A549 (cell line): ENCODE measurements around the gene BORCS6. TPM values are rescaled to one million over a fixed set of nuclear protein-coding genes. Genes with fewer than 3 reads are reported as not detected.

Source experiments
- ATAC-seq, 2 experiments: fragments of 200-7000 bp in 1 of 2; fragments of >200 bp in 1 of 2; cut with Nextera tagmentation in 1 of 2; cut with Tn5 transposase in 1 of 2; 3 replicates each; pipeline versions ENCODE4 v1.8.0 to v1.9.1; 2018 to 2020; ENCODE audit warnings: mild to moderate bottlenecking in 1 of 2, moderate library complexity in 1 of 2
- CTCF ChIA-PET: fragments of 300-600 bp; sonication (Branson Sonifier 250); formaldehyde crosslinking; extraction: SDS; loops from one replicate; lab custom pipeline; 2021; ENCODE audit warnings: antibody characterized with exemption, inconsistent platforms; lab: Yijun Ruan, JAX
- POLR2A ChIA-PET: fragments of 350-600 bp; formaldehyde crosslinking; extraction: SDS; loops from one replicate; lab custom pipeline; 2021; ENCODE audit warnings: antibody characterized with exemption, inconsistent platforms; lab: Yijun Ruan, JAX
- DNase-seq, 2 experiments: peaks; one replicate each; pipeline versions ENCODE4 v3.0.0 to v3.0.0-alpha.2; 2011 to 2016; ENCODE audit warnings: low read depth in 1 of 2, low spot score in 1 of 2
- FAIRE-seq: peaks from 2 replicates; lab custom pipeline; 2011; peaks lifted over from hg19 to GRCh38; lab: Jason Lieb, UNC
- H3K27ac ChIP-seq, 2 experiments: fragments of >200 bp; sonication (Bioruptor Twin); formaldehyde crosslinking; 3 replicates each; pipeline ENCODE4 v1.5.1; 2016 to 2017
- H3K4me1 ChIP-seq: fragments of >200 bp; sonication (Bioruptor Twin); formaldehyde crosslinking; 3 replicates; pipeline ENCODE4 v1.6.1; 2016
- H3K4me2 ChIP-seq: fragments of >200 bp; sonication (Bioruptor Twin); formaldehyde crosslinking; 3 replicates; pipeline ENCODE4 v1.6.1; 2016
- H3K4me3 ChIP-seq: fragments of >200 bp; sonication (Bioruptor Twin); formaldehyde crosslinking; 3 replicates; pipeline ENCODE4 v1.5.1; 2016
- H3K9me3 ChIP-seq: fragments of >200 bp; sonication (Bioruptor Twin); formaldehyde crosslinking; 3 replicates; pipeline ENCODE4 v1.6.1; 2016
- CEBPB ChIP-seq, 2 experiments: fragments of >200 bp in 1 of 2; sonication (Bioruptor Twin) in 1 of 2; formaldehyde crosslinking in 1 of 2; IDR thresholded peaks; 2 replicates each; pipeline ENCODE4 v1.6.1; 2012 to 2016
- CHD2 ChIP-seq: fragments of 150-350 bp; IDR thresholded peaks from 2 replicates; pipeline ENCODE4 v1.6.1; 2014; ENCODE audit warnings: low read length; ENCODE audit not compliant: partially characterized antibody
- CHD4 ChIP-seq: fragments of 200-600 bp; sonication (generic); IDR thresholded peaks from 2 replicates; pipeline ENCODE4 v1.6.1; 2016; ENCODE audit warnings: antibody characterized with exemption, mild to moderate bottlenecking, borderline replicate concordance
- EP300 ChIP-seq, 2 experiments: fragments of >200 bp; sonication (Bioruptor Twin); formaldehyde crosslinking; IDR thresholded peaks; 2 replicates in 1 of 2; 3 replicates in 1 of 2; pipeline ENCODE4 v1.6.1; 2016 to 2017
- ESRRA ChIP-seq: fragments of 150-350 bp; IDR thresholded peaks from 2 replicates; pipeline ENCODE4 v1.6.1; 2014; ENCODE audit warnings: mild to moderate bottlenecking, low read length, borderline replicate concordance
- FOSL2 ChIP-seq, 2 experiments: fragments of 450-650 bp in 1 of 2; fragments of >200 bp in 1 of 2; sonication (Bioruptor Twin) in 1 of 2; formaldehyde crosslinking; IDR thresholded peaks; 2 replicates each; pipeline versions ENCODE4 v1.5.0 to v1.6.1; 2016 to 2020; ENCODE audit warnings: mild to moderate bottlenecking in 1 of 2, moderate library complexity in 1 of 2
- JUN ChIP-seq, 2 experiments: fragments of >200 bp; sonication (Bioruptor Twin); formaldehyde crosslinking; IDR thresholded peaks; 2 replicates in 1 of 2; 3 replicates in 1 of 2; pipeline ENCODE4 v1.6.1; 2016 to 2017
- MAFK ChIP-seq: fragments of 450-650 bp; IDR thresholded peaks from 2 replicates; pipeline ENCODE4 v1.6.1; 2014; ENCODE audit not compliant: partially characterized antibody
- MAZ ChIP-seq: fragments of 150-350 bp; IDR thresholded peaks from 2 replicates; pipeline ENCODE4 v1.6.1; 2014; ENCODE audit warnings: antibody characterized with exemption, low read depth, low read length, borderline replicate concordance
- RAD21 ChIP-seq, 2 experiments: fragments of >200 bp in 1 of 2; sonication (Bioruptor Twin) in 1 of 2; formaldehyde crosslinking in 1 of 2; IDR thresholded peaks in 1 of 2; conservative IDR thresholded peaks in 1 of 2; 2 replicates in 1 of 2; 3 replicates in 1 of 2; pipeline ENCODE4 v1.6.1; 2012 to 2018; ENCODE audit warnings: inconsistent platforms in 1 of 2
- RARB ChIP-seq: fragments of 250-450 bp; sonication (Bioruptor Pico); IDR thresholded peaks from 2 replicates; pipeline ENCODE4 v1.8.0; 2021; ENCODE audit warnings: mild to moderate bottlenecking, moderate library complexity
- RCOR1 ChIP-seq: fragments of 150-350 bp; IDR thresholded peaks from 2 replicates; pipeline ENCODE4 v1.6.1; 2014; ENCODE audit warnings: antibody characterized with exemption, low read length, low read depth
- REST ChIP-seq: fragments of 200-600 bp; sonication (generic); IDR thresholded peaks from 2 replicates; pipeline ENCODE4 v1.6.1; 2016; ENCODE audit warnings: antibody characterized with exemption, mild to moderate bottlenecking, moderate library complexity
- RFX5 ChIP-seq: fragments of 450-650 bp; IDR thresholded peaks from 2 replicates; pipeline ENCODE4 v1.7.1; 2014; ENCODE audit warnings: antibody characterized with exemption, mild to moderate bottlenecking, moderate library complexity
- SMC3 ChIP-seq: fragments of >200 bp; sonication (Bioruptor Twin); formaldehyde crosslinking; IDR thresholded peaks from 3 replicates; pipeline ENCODE4 v1.6.1; 2018; ENCODE audit warnings: inconsistent platforms
- SREBF2 ChIP-seq: fragments of 450-650 bp; IDR thresholded peaks from 2 replicates; pipeline ENCODE4 v1.6.1; 2014; ENCODE audit warnings: mild to moderate bottlenecking, moderate library complexity
- TP53 ChIP-seq: fragments of 250-450 bp; sonication (Bioruptor Pico); IDR thresholded peaks from 2 replicates; pipeline ENCODE4 v1.5.0; 2021; ENCODE audit warnings: mild to moderate bottlenecking, moderate library complexity
- WGBS: methylation state at CpG from one replicate; pipeline ENCODE4 v1.1.6; 2017; ENCODE audit errors: missing lambda C conversion rate; 5-methylcytosine and 5-hydroxymethylcytosine counted together
- polyA plus RNA-seq, 4 experiments: library from polyadenylated mRNA; depleted of rRNA in 3 of 4; stranded (reverse); fragments of >200 nt; fragmentation: RNase III in 1 of 4; extraction: RNeasy Plus Mini Kit Qiagen cat#74134 plus additional on column Dnase treatment in 1 of 4; gene quantifications; 2 replicates in 3 of 4; 3 replicates in 1 of 4; pipeline ENCODE4 v1.2.3, GENCODE V29; 2011 to 2017
- TF ChIP-seq, protein P1 (sequence below): IDR thresholded peaks from 2 replicates; pipeline ENCODE4 v1.6.1; 2012
- TF ChIP-seq, protein P2 (sequence below): fragments of 250-450 bp; sonication (Bioruptor Pico); IDR thresholded peaks from 2 replicates; pipeline ENCODE4 v1.5.0; 2021; ENCODE audit warnings: mild to moderate bottlenecking, moderate library complexity, borderline replicate concordance
- TF ChIP-seq, protein P3 (sequence below): IDR thresholded peaks from 2 replicates; pipeline ENCODE4 v1.6.1; 2012
- TF ChIP-seq, protein P4 (sequence below): fragments of 250-450 bp; sonication (Bioruptor Pico); IDR thresholded peaks from 2 replicates; pipeline ENCODE4 v1.5.0; 2020; ENCODE audit warnings: low read depth, mild to moderate bottlenecking, moderate library complexity
- TF ChIP-seq, protein P5 (sequence below): fragments of >200 bp; sonication (Bioruptor Twin); formaldehyde crosslinking; IDR thresholded peaks from 3 replicates; pipeline ENCODE4 v1.5.1; 2016
- TF ChIP-seq, protein P6 (sequence below): fragments of 450-650 bp; IDR thresholded peaks from 2 replicates; pipeline ENCODE4 v1.6.1; 2014; ENCODE audit warnings: antibody characterized with exemption

BORCS6 gene
- polyA plus RNA-seq, 2 of the 4 experiments (the other 2 are of a cell fraction), result 3.0 to 6.6 TPM

DNA sequence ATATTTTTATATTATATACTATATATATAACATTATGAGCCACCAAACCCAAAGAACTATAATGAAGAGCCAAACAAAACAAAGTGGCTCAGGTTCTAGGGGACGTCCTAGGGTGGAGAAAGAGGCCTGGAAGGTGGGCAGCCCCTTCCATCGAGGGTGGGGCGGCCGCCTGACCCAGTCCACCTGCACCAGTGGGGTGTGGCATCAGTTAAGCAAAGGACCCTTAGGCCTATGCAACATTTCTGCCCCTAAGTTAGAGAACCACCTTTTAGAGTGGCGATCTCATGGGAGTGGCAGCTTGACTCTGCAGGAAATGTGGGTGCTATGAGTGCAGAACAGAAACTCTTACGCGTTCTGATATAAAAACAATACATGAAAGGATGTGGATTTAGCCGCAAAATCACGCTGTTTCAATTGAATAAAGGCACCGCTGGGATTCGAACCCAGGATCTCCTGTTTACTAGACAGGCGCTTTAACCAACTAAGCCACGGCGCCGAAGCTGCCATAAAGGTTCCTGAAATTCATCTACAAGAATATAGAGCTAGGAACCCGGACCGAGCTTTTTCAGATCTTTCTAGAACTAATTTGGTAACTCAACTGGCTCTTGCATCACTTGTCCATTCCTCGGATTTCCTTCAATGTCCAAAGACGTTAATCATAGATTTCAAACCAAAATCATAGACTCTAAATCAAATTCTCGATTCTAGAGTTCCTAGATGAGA is 36.0 kb upstream of the BORCS6 start:
- ChIA-PET CTCF (interaction anchor here (0.6 to 12.0 kb wide), 6 partner anchors 10 to 106 kb away, joined by 3 to 160 read pairs (median 4); partner anchors contain the start of genes CTC1 and PFAS), POLR2A (interaction anchor here (1.0 to 7.9 kb wide), 8 partner anchors 15 to 210 kb away, joined by 3 to 159 read pairs (median 6); partner anchors contain the start of genes AURKB, BORCS6, CTC1 and NDEL1)
- peak; percentile 67 for FAIRE-seq
- H3K4me2 ChIP-seq, result peak overlapping the region; percentile 79
- H3K4me1 ChIP-seq, result peaks cover 22% of the 10 kb centered on the region
- H3K27ac ChIP-seq, result peak overlapping the region; percentile 82 to 84
- ATAC-seq, result peak; percentile 2 to 5; a peak in 4 of 6 replicates
- TF ChIP-seq JUN (IDR thresholded peaks at IDR 0.05) (peak in 1 of 2 experiments; percentile 4; a peak in 2 of 5 replicates), SMC3 (0 out of 3 replicates have a peak, but pooled peaks have one; percentile 30), RAD21 (conservative IDR thresholded peaks at IDR 0.05 in 1 of 2, IDR thresholded peaks at IDR 0.05 in 1 of 2) (no peak), REST (peak; percentile 36), FOSL2 (IDR thresholded peaks at IDR 0.05) (no peak; the same call in 1 of the 2 replicates), FOSL2 (CRISPR knock-in tag; IDR thresholded peaks at IDR 0.05) (peak; percentile 29; the same call in 1 of the 2 replicates), EP300 (IDR thresholded peaks at IDR 0.05) (0 out of 5 replicates have a peak, but pooled peaks of 1 of the 2 experiments have one; percentile 9), CEBPB (IDR thresholded peaks at IDR 0.05) (peak; percentile 47 to 80; a peak in 2 of 4 replicates), SREBF2 (peak; percentile 89), ESRRA (peak; percentile 55; the same call in 1 of the 2 replicates), CHD2 (no peak), RFX5 (0 out of 2 replicates have a peak, but pooled peaks have one; percentile 34), MAZ (no peak), TP53 (CRISPR knock-in tag) (no peak), RCOR1 (peak; percentile 5; the same call in 1 of the 2 replicates), RARB (CRISPR knock-in tag) (no peak), MAFK (no peak), CHD4 (peak; percentile 53; the same call in 1 of the 2 replicates)
- TF ChIP-seq, protein P1, sequence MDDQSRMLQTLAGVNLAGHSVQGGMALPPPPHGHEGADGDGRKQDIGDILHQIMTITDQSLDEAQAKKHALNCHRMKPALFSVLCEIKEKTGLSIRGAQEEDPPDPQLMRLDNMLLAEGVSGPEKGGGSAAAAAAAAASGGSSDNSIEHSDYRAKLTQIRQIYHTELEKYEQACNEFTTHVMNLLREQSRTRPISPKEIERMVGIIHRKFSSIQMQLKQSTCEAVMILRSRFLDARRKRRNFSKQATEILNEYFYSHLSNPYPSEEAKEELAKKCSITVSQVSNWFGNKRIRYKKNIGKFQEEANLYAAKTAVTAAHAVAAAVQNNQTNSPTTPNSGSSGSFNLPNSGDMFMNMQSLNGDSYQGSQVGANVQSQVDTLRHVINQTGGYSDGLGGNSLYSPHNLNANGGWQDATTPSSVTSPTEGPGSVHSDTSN, result no peak
- TF ChIP-seq, protein P2, sequence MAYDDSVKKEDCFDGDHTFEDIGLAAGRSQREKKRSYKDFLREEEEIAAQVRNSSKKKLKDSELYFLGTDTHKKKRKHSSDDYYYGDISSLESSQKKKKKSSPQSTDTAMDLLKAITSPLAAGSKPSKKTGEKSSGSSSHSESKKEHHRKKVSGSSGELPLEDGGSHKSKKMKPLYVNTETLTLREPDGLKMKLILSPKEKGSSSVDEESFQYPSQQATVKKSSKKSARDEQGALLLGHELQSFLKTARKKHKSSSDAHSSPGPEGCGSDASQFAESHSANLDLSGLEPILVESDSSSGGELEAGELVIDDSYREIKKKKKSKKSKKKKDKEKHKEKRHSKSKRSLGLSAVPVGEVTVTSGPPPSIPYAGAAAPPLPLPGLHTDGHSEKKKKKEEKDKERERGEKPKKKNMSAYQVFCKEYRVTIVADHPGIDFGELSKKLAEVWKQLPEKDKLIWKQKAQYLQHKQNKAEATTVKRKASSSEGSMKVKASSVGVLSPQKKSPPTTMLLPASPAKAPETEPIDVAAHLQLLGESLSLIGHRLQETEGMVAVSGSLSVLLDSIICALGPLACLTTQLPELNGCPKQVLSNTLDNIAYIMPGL (CRISPR knock-in tag), result peak; percentile 7; the same call in 1 of the 2 replicates
- TF ChIP-seq, protein P3, sequence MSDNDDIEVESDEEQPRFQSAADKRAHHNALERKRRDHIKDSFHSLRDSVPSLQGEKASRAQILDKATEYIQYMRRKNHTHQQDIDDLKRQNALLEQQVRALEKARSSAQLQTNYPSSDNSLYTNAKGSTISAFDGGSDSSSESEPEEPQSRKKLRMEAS, result peak; percentile 11; the same call in 1 of the 2 replicates
- TF ChIP-seq, protein P4, sequence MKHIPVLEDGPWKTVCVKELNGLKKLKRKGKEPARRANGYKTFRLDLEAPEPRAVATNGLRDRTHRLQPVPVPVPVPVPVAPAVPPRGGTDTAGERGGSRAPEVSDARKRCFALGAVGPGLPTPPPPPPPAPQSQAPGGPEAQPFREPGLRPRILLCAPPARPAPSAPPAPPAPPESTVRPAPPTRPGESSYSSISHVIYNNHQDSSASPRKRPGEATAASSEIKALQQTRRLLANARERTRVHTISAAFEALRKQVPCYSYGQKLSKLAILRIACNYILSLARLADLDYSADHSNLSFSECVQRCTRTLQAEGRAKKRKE (CRISPR knock-in tag), result no peak
- TF ChIP-seq, protein P5, sequence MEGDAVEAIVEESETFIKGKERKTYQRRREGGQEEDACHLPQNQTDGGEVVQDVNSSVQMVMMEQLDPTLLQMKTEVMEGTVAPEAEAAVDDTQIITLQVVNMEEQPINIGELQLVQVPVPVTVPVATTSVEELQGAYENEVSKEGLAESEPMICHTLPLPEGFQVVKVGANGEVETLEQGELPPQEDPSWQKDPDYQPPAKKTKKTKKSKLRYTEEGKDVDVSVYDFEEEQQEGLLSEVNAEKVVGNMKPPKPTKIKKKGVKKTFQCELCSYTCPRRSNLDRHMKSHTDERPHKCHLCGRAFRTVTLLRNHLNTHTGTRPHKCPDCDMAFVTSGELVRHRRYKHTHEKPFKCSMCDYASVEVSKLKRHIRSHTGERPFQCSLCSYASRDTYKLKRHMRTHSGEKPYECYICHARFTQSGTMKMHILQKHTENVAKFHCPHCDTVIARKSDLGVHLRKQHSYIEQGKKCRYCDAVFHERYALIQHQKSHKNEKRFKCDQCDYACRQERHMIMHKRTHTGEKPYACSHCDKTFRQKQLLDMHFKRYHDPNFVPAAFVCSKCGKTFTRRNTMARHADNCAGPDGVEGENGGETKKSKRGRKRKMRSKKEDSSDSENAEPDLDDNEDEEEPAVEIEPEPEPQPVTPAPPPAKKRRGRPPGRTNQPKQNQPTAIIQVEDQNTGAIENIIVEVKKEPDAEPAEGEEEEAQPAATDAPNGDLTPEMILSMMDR, result peak; percentile 7; the same call in 1 of the 3 replicates
- TF ChIP-seq, protein P6, sequence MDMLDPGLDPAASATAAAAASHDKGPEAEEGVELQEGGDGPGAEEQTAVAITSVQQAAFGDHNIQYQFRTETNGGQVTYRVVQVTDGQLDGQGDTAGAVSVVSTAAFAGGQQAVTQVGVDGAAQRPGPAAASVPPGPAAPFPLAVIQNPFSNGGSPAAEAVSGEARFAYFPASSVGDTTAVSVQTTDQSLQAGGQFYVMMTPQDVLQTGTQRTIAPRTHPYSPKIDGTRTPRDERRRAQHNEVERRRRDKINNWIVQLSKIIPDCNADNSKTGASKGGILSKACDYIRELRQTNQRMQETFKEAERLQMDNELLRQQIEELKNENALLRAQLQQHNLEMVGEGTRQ, result no peak
- TF ChIP-seq, all 56 proteins: peak for 14
- Histone ChIP-seq H3K4me3 (peak overlapping the region; percentile 46; the same call in 2 of the 3 replicates), H3K9me3 (no peaks in the 10 kb centered on the region)
- WGBS, result 12% methylated on average over 20 of the region's 20 CpGs
- peak; percentile 44 to 92 for DNase-seq
